Islet of Langerhans (tissue), 1 donor: ENCODE data around the gene NAAA.
A peak's percentile ranks its signal among the peaks of the same experiment; 100 is the strongest.
"Not testable (repeated sequence)": the region's sequence is repeated elsewhere in the genome, so short reads cannot be mapped to it uniquely, and the experiment has no call there.

ENCODE experiments used
- FAIRE-seq: peaks from one replicate; lab custom pipeline; 2011; peaks lifted over from hg19 to GRCh38; lab: Jason Lieb, UNC

The NAAA gene

DNA sequence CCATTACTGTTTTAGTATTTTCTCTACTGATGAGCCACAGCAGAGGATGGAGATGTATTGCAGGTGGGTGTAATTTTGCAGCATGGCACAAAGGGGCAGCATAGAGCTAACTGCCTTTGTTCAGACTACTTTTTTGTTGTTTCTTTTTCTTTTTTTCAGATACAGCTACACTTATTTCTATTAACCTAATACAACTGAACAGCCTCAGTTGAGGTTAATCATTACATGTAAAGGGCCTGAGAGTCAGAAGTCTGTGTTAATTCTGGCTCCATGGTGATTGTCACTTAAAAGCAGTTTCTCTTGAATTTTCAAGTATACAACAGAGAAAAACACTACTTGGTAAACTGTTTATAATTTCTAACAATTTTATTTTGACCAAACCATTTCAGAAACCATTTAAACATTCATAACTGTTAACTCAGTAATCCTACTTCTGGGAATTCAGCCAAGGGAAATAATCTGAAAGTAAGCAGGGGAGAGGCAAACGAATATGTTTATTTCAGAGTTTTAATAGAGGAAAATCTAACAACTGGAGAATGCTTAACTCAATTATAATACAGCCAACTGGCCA is 24.6 kb downstream of the NAAA start:
- peak; percentile 93 for FAIRE-seq

DNA sequence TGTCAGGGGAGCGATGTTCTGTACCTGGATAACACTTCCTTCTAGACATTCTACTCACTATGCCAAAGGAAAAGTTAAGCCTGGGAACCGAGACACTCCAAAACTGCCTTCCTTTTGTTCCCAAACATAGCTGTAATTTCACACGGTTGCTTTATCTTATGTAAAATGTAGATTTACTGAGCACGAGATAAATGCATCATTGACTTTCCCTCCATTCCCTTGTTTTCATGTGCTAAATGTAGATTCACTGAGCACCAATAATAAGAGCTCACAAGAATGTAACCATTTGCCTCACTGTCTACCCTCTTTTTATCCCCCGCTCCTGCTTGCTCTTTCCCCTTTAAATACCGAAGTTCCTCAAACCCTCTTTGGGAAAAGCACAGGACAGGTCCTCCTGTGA is 27.8 kb downstream of the NAAA start:
- FAIRE-seq: no peak

DNA sequence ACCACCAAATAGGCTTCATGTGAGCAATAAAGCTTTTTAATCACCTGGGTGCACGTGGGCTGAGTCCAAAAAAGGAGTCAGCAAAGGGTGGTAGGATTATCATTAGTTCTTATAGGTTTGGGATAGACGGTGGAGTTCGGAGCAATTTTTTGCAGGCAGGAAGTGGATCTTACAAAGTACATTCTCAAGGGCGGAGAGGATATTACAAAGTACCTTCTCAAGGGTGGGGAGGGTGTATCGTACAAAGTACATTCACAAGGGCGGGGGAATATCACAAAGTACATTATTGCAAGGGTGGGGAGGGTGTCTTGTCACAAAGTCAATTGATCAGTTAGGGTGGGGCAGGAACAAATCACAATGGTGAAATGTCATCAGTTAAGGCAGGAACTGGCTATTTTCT is 30.0 kb downstream of the NAAA start:
- FAIRE-seq: not testable (repeated sequence)

DNA sequence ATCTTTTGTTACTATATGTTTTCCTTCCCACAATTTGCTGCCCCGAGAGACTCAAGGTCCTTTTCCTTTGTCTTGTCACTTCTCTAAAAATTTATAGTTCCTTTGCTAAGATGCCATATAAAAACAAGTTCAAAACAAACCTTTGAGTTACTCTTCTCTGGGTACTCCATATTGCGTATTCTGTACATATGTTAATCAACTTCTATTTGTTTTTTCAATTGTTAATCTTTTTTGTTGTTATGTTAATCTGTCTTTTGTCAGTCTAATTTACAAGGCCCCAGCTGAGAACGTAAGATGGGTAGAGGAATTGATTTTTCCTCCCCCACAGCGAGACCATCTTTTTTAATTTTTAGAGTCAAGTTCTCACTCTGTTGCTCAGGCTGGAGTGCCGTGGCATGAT is 31.4 kb downstream of the NAAA start:
- no peak for FAIRE-seq

DNA sequence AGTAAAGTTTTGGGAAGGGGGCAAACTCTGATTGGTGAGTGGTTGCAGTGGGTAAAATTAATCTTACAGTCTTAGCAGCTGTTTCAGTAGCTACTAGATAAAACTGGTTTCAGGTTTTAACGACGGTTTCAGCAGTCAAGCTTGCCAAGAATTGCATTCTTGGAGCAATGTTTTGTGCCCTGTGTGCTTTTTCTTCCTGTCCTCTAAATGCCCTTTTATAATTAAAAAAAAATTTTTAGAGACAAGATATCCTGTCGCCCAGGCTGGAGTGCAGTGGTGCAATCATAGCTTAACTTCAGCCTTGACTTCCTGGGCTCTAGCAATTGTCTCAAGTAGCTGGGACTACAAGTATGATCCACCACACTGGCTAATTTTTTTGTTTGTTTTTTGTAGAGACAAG is 32.3 kb downstream of the NAAA start:
- no peak for FAIRE-seq

DNA sequence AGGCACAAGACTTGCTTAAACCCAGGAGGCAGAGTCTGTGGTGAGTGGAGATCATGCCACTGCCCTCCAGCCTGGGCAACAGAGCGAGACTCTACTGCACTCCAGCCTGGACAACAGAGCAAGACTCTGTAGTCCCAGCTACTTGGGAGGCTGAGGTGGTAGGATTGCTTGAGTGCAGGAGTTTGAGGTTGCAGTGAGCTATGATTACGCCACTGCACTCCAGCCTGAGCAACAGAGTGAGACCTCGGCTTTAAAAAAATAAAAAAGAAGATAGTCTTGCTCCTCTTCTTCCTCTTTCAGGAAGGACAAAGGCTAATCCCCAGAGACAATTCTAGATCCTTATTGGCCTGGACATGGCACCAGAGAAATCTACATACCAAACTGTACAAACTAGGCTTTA is 32.8 kb downstream of the NAAA start:
- no peak for FAIRE-seq

DNA sequence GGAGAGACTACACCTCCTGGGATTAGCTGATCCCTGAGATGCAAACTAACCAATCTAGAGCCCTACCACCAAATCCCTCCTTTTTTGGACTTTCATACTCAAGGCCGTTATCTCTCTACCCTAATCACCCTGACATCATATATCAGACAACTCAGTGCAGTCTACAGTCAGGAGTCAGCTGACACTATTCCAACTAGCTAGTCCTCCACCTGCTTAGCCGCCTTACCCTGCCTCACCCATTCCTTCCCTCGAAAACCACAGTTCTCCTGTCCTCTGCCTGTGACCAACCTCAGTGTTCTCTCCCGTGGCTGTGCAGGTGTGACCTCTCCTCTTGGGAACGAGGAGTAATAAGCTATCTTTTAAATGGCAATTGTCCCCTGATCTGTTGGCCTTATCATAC is 36.7 kb downstream of the NAAA start:
- no peak for FAIRE-seq

DNA sequence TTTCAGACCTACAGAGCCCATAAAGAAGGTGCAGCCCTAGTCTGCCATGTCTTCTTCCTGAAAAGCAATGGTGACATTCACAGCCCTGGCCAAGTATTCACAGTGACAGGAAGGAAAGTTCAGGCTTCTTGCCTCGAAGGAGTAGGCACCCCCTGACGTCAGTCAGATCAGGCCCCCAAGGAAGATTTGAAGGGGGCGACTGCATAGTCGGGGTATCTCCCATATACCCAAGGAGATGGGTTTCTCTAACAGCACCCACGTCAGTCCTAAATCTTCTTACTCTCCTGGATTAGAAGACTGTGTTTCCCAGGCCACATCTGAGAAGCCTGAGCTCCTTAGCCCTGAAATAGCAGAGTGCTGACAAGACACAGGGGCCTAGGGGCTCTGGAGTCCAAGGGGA is 38.5 kb downstream of the NAAA start, which contains the start of gene PPEF2:
PPEF2 (minus strand) TSS at position 101 of the 400 bp plus-strand sequence. CDS start 6,127 bp downstream, outside the sequence.
- FAIRE-seq: no peak

DNA sequence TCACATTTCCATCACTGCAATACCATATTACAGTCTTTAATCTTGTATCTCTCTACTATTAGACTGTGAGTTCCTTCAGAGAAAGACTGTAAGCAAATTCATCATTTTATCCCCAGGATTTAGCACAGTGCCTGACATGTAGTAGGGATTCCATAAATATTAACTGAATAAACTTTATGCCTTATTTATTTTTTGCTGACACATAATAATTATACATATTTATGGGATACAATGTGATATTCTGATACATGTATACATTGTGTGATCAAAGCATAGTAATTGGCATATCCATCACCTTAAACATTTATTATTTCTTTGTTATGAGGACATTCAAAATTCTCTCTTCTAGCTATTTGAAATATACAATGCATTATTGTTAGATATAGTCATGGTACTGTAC is 42.3 kb downstream of the NAAA start:
- no peak for FAIRE-seq

DNA sequence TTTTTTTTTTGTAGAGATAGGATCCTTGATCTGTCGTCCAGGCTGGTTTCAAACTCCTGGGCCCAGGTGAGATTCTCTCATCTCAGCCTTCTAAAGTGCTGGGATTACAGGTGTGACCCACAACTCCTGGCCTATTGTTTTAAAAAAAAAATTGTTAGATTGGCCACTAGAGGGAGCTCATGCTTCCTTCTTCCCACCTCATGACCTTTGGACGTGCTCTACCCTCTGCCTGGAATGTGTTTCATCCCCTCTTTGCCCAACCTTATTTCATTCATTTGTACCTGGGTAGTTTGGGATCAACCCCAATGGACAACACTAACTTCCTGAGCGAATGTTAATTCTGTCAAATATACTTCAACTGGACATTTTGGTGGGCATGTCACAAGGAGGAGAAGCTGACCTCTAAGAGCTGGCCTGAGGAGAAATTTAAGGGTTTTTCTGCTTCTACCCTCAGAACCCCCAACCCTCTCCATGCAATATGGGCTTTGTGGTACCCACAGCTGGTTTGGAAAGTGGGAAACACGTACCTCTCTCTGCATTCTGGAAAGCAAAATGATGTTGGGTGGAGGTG is 45.0 kb downstream of the NAAA start:
- no peak for FAIRE-seq

DNA sequence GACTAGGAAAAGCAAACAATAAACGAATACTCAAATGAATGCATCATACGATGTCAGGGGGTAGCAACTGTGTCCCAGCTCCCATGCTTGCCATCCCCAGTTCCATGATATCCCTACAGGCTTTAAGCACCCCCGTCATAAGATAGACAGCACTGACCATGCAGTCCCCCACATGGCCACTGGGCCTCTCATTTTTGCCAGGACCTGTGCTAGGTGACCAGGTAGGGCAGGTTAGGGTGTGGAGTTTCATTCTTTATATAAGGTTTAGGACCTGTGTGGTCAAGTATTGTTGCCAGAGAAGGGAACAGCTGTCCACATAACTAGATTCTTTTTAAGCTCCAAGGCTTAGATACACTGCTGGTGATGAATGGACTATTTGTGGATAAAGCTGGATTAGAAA is 48.3 kb downstream of the NAAA start:
- no peak for FAIRE-seq

DNA sequence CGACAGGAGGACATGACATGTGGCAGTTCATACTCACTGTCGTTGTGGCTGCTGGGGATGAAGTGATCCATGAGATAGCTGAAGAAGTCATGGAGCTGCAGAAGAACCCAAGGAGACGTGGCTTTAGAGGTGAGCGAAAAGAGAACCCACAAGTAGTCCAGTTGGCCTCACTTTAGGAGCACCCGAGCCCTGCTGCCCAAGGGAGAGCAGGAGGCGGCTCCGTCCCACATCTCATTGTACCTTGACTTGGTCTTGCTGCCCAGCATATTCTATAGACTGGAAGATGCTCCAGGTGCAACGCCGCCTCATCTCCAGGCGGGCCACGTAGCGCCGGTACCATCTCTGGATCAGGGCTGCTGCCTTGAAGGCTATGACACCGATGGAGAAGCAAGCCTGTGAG is 49.2 kb downstream of the NAAA start:
- no peak for FAIRE-seq

DNA sequence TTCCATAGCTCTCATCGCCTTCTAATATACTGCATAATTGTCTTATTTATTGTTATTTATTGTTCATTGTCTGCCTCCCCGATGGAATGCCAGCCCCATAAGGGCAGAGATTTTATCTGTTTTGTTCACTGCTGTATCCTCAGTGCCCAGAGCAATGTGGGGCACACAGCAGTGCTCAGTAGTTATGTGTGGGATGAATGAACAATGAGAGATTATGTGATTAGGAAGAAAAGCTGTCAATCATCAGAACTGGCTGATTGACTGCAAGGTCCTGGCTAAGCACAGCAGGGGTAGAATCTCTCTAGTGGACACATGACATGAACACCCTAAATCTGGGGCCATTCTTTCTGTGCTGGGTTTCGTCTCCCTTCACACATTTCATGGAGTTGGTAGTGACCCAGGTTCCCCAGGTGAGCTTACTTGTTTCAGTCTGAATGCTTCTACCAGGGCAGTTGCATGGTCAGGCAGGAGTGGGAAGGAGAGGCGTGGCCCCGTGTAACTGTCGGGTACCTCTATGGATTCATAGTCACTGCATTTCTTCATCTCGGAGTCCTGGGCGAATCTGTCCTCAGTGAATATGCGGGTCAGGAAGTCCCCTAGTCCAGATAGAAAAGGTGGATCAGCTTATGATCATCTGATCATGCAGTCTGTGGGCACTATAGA is 51.1 kb downstream of the NAAA start:
- FAIRE-seq: no peak

DNA sequence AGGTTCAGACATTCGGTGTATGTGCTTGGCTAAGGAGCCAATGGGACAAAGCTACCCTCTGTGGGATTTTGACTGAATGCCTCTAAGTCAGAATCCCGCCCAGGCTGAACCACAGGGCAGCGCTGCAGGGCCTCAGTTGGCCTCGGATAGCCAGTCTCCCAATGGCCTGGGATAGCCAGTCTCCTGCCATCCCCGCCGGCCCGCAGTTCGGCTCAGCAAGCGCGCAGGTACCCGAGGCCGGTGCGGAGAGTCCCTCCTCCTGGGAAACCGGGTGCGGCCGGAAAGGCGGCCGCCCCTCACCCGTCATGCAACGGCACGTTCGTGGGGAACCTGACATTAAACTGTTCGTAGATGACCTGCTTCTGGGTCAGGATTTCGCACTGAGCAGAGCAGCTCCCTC is 54.7 kb downstream of the NAAA start:
- no peak for FAIRE-seq

DNA sequence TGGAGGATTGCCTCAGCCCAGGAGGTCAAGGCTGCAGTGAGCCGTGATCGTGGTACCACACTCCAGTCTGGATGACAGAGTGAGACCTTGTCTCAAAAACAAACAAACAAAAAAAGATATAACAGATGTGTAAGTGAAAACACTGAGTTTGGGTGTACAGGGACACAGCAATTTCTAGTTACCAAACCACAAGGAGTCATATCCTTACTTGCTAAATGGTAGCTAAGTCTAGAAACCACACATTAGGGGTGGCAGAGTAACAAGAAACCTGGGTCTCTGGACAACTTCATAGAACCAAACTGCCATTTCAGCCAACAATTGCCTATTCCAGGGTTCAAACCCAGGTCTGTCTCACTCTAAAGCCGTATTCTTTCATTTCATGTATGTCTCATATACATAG is 59.3 kb downstream of the NAAA start:
- no peak for FAIRE-seq

DNA sequence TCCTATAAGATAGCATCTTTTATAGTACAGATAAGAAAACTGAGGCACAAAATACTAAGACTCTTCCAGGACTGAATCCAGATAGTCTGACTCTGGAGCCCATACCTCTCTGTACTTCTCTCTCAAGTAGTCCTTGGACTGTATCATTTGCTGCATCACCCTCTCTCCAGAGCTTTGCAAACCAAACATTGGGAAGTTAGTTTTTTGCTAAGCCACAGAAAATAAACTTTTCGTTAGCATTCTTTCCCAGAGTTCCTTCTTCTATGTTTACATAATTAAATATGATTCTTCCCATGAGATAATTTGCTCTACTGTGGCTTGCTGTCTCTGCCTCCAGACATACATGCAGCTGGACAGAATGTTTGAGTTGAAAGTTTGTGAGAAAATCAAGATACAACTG is 60.5 kb downstream of the NAAA start:
- no peak for FAIRE-seq

DNA sequence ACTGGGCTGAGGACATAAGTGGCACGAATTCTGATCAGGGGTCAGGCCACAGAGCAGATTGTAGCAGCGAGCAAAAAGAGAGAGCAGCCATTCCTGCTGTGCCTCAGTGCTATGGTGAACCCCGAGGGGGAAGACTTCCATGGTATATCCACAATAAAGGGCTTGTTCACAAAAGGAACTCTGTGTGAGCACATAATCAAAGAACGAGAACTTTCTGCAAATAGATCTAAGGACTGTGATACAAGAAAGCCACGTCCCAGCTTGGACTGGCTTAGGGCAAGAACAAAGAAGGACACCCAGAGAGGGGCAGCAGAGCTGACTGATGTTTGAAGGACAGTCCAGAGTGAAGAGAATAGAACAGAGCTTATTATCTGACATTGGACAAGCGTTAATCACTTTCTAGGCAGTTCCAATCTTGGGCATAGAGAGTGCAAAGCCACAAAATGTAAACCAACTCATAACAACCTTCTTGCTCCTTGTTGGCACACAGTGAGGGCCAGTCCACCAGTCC is 62.5 kb downstream of the NAAA start:
- no peak for FAIRE-seq

DNA sequence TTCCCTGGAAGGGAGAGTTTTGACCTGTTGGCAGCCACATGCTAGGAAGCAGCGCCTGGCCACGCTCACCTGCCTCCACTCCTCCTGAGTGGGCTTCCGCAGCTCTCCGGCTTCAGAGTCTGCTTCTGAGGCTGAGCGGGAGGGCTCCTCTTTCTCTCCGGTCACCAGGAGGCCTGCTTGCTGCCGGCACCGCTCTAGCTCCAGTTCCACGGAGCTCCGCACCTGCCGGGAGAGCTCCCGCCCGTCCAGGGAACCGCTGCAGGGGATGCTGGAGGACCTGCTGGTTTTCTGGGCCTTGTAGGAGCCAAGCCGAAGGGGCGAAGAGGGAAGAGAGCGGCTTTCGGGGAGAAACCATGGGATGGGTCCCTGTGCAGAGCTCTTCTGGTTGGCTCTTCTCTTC is 64.6 kb downstream of the NAAA start:
- FAIRE-seq: no peak

DNA sequence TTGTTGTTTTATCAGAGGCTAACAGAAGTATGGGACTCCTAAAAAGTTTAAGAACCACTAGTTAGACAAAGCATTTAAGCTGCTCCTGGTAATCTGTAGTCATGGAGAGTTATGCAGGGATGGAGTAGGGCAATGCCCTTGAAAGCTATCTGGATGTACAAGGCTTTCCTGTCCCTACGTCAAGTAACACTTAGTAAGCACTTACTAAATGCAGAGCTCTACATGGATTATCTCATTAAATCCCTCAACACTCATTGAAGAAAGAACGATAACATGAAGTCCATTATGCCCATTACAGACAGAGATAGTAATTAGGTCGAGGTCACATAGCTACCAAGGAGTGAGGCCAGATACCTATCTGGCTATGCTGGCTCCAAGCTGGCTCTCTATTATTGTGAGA is 71.7 kb downstream of the NAAA start:
- no peak for FAIRE-seq

DNA sequence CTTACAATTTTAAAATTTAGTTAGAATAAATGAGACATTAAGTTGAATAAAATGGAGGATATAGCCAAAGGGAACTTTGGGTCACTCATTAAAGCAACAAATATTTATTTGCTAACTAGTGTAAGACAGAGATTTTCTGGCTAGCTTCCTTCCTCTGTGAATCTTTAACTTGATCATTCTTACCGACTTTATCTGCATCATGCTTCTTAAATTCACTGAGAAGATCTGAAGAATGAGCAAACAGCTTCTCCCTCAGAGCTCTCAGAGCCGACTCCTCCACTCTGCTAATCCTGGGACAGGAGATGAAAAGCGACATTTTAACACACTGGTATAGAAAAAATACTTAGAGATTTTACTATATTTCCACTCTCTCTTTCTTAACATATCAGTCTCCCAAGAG is 73.7 kb downstream of the NAAA start:
- FAIRE-seq: no peak
